HG03432 (cell line): Measurements from ENCODE around the gene ROR1.
"Not testable (repeated sequence)": the region's sequence is repeated elsewhere in the genome, so short reads cannot be mapped to it uniquely, and the experiment has no call there.

Experiments used
- ATAC-seq: cut with Tn5 transposase; IDR thresholded peaks from one replicate; pipeline ENCODE4 v1.9.1; 2021; ENCODE audit warnings: mild to moderate bottlenecking, moderate library complexity; ENCODE audit not compliant: unreplicated experiment

Gene ROR1

DNA sequence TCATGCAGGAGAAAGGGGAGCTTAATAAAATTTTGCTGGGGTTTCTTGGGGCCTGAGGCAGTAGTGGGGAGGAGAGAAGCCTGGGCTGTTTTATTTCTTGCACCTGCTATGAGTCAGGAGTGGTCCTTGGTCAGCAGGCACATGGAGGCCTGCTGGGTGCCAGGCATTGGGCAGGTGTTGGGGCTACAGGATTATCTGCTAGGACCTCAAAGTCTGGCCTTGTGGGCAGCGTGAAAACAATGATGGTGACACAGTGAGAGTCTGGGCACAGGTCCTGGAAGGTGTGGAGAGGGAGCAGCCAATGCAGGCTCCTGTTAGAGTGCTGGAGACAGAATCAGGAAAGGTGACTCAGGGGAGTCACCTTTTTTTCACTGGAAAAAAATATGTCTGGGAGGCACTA lies 17.2 kb downstream of the ROR1 start:
- no peak for ATAC-seq

DNA sequence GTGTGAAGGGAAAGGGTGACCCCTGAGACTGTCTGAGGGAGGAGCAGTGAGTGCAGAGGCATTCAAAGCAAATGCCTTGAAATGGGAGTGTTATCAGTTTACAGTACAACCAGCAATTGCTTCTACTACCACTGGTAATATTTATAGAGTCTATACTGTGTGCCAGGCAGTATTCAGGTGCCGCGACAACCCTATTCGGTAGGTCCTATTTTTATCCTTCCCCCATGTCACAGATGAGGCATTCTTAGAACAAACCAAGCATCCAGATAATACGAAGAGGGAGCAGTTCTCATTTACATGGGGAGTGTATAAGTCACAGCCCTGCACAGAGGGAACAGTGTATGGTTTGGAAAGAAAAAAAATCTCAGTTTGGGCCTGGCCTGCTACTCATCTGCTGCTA lies 18.3 kb downstream of the ROR1 start:
- ATAC-seq, result no peak

DNA sequence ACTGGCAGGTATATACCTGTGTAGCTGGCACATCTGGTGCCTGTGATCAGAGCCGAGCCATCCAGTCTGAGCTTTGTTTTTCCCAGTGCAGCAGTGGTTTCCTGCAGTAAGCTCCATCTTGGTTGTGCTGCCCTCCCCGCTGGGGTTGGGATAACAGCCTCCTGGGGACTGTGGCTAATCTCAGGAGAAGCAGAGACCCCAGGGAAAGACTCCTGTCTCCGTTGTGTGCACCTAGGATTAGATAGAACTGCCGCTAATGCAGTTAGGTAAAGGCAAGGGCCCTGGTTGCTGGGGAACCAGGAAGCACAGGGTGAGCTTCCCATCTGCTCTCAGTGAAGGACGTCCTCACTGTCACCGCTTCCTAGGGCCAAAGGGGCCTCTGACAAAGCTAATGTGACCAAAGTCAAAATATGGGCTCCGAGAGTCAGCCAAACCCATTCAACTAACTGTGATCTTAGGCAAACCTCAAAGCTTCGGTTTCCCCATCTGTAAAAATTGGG lies 20.0 kb downstream of the ROR1 start:
- no peak for ATAC-seq

DNA sequence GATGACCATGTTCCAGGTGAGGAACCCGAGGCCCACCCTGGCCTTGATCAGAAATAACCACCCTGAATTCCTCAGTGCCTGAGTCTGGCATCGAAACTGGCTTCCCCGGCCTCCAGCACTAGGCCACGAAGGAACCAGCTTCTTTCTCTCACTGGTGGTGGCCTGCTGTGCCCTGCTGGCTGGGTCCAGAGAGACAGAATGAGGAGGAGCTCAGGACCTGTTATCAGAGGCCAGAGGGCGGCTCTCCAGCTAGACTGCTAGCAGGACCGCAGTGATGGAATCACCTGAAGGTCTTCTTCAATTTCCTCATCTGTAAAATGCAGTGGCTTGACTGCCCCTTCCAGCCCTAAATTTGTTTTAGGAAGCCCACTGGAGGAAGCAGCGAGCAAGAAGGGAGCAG lies 20.5 kb downstream of the ROR1 start:
- ATAC-seq, result no peak

DNA sequence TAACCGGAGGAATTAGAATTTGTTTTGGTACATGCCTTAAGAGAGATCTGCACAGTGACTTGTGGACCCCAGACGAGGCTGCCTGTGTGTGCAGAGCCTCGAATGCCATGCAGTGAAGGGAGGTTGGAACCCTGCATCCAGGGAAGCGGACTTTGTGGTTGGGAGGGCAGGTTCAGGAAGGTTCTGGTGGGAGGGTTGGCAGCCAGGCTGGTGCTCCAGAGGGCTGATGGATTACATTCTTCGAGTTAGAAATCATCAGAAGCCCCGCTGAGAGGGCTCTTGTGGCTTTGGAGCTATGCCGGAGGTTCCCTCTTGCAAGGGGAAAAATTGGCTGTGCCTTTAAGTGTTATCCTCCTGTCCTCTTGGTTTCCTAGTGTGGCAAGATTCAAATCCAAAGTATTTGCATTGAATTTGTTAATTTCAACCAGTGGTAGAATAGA lies 21.1 kb downstream of the ROR1 start:
- ATAC-seq, result no peak

DNA sequence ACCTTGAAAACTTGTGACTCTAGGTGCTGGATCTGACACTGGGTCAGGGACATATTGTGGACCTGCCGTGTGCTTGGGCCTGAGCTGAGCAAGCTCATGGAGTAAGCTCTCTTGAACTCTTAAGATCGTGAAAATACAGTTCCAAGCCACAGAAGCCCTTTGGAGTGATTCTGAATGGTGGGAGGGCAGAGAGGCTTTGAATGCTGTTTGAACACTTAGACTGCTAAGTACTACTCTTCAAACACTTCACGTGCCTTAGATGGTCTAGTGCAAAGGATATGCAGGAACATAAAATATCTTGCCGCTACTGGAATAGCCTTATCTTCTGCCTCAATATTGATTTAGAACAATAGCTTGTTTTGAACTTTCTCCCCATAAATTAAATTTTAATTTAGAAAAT lies 21.6 kb downstream of the ROR1 start:
- ATAC-seq, result no peak

DNA sequence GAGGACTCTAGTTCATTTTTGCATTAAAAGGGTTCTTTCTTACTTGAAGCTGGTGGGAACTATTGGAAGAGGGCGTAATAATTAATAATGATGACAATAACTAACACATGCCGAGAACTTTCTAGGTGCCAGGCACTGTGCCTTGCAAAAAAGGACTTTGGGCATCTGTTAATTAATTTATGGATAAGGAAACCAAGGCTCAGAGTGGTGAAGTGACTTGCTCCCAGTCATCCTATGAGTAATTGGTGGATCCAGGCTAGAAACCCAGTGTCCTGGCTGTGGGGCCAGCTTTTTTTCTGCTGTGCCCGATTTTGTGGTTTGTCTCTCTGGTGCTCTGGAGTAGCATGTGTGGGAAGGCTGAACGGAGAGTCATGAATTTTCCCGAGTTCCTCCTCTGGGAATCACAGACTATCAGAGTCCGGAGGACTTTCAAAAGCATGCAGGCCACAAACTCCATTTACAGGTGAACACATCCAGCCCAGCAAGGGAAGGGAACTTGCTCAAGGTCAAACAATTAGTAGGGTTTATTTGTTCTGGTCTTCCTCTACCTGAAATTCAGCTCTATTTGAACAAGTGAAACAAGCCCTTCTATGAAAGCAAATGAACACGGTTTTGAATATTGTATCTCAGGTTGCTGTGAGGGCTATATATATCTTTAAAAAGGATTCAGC lies 23.4 kb downstream of the ROR1 start:
- no peak for ATAC-seq

DNA sequence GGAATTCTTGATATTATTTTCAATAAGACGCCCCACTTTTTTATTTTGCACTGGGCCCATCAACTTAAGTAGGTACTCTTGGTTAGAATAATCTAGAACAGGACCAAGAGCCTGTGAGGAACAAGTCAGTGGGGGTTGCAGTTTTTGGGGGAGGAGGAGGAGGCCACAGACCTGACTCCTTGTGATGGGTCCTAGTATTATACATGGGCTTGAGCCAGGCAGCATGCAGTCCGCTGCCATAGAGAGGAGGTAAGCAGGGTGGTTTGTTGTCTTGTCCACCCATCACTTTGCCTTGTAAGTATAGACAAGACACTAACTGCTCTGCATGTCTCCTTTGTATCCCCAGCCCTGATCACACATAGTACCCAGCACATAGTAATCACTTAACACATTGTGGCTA lies 24.5 kb downstream of the ROR1 start:
- ATAC-seq, result no peak

DNA sequence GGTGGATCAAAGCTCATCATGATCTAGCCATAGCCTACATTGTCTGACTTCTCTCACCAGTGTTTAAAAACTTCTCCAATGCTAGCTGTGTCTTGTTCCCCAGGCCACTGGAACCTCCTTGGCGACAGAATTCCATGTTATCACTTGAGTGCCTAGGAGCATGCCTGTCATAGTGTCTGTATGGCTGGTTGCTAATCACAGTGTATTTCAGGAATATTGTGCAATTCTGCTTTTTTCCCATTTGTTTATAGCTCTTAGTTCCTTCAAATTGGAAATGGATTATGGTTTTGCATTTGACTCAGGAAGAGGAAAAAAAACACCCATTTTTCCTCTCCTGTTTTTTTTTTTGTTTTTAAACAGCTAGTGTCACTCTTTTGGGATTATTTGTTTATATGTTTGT lies 25.5 kb downstream of the ROR1 start:
- no peak for ATAC-seq

DNA sequence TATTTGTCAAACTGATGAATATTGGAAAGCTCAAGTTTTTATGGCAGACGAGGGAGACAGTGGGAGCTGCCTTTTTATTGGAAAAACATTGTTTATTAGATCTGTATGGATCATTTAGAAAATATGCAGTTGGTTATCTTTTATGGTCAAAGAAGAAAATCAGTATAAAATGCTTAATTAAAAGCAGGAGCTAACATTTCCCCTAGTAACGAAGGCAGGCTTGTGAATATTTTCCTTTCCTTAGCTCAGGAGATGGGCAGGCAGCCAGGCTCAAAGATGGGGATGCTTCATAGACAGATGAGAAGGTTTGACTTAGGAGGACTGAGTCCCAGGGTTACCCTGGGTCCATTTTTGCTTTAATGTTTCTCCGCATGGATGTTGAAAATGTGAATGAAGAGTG lies 26.0 kb downstream of the ROR1 start:
- no peak for ATAC-seq

DNA sequence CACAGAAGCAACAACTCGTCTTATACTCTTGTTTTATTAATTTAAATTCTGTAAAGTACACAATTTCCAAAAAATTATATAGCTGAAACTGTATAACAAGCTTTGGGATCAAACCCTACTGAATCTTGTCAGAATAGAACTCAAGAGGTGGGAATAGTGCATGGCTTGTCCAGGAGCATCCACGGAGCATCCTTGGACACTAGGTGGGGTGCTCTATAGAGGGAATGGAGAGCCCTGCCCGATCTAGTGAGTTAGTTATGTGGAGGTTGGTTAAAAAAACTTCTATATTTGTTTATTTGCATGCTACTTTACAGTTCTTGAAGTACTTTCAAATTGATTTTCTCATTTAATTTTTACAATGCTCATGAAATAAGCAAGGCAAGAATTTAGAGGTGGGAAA lies 28.3 kb downstream of the ROR1 start:
- ATAC-seq, result no peak

DNA sequence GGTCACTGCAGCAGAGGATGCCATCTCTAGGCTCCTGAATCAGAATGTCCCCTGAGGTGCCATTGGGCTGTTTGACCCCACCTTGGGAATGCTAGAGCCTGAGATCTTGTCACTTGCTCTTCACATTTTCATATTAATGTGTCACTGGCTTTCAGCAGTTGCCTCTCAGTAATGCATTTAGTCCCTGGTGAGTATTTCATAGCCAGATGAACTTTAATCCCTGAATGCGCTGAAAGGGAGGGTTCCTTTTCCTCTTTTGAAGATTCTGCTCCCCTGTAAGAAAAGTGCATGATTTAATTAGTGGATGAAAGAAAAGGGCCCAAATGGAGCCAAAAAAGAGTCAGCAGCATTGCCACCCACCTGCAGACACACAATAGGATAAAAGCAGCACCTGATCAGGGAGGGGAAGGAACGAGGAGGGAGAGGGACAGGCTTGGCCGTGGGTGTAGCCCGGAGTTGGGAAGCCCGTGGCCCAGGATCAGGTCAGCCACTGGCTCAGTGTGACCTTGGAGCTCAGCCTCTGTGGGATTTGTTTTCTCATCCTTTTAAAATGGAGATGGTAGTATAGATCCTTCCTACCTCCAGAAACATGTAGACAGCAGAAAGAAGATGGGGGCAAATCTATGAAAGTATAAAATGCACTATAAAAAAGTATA lies 31.1 kb downstream of the ROR1 start:
- no peak for ATAC-seq

DNA sequence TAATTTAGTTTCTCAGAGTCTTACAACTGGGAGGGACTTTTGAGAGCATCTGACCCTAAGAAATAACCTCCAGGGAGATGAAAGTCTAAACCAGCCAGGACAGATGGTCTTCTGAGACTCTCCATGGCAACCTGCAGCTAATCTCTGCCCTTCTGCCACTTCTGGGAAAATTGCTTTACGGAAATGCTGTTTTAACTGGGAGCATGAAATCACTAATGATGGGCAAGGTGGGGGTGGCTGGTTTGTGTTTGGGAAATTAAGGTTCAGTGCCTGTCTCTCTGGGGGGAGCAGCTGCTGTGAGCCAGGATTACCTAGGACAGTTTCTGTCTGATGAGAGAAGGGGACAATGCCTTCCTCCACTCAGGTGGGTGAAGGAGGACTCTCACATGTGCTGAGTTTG lies 33.2 kb downstream of the ROR1 start:
- no peak for ATAC-seq

DNA sequence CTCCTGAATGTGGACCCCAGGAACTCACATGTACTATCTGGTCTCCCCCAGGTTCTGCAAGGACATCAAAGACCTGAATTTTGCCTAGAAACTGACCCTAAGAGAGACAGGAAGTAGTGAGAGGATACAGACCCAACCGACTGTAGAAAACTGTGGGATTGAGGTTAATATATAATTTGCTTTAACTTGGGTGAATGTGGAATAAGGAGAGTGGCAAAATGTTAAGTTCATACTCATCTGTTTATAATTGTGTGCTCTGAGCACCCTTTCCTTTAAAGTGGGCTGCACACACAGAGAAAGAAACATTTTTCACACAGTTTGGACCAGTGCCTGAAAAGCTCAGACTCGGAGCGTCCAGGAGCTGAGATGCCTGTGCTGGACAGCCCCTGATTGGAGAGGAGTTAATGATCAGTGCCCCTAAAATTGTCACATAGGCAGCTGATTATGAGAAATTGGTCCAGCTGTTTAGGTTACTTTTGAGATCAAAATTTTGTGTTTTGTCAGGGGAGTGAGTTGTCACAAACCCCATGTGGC lies 37.2 kb downstream of the ROR1 start:
- ATAC-seq, result no peak

DNA sequence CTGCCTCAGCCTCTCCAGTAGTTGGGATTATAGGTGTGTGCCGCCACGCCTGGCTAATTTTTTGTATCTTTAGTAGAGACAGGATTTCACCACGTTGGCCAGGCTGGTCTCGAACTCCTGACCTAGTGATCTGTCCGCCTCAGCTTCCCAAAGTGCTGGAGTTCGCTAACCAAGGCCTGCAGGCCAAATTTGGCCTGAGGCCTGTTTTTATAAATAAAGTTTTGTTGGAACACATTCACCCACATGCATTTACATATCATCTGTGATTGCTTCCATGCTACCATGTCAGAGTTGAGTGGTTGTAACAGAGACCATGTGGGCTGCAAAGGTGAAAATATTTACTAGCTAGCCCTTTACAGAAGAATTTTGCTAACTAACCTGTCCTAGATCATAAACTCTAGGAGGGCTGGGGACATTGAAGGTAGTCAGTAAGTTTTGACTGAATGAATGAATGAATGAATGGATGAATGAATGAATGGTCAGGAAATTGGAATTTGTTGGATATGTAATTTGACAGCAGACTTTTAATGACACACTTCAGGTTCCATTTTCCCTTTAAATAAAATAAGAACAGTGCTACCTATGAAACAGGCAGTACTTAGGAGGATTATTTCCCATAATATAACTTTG lies 38.4 kb downstream of the ROR1 start:
- no peak for ATAC-seq

DNA sequence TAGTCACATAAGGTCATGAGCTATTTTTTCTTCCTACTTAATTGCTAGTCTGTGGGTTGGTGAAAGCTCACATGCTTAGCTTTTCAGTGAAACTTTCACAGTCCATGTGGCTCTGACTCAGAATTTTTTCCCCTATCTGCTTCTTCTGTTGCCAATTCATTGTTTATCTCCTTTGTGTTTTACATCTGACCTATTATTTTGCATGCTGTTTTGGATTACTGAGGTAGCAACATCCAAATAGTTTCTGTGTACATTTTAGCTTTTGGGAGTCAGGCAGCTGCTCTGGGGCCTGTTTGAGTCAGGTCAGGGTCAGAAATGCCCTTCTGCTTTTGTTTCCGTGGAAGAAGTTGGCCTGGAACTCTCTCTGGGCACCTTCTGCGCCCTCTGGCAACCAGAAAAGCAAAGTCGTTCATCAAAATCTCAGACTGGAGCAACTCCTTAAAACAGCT lies 40.0 kb downstream of the ROR1 start:
- ATAC-seq, result peak; percentile 72

DNA sequence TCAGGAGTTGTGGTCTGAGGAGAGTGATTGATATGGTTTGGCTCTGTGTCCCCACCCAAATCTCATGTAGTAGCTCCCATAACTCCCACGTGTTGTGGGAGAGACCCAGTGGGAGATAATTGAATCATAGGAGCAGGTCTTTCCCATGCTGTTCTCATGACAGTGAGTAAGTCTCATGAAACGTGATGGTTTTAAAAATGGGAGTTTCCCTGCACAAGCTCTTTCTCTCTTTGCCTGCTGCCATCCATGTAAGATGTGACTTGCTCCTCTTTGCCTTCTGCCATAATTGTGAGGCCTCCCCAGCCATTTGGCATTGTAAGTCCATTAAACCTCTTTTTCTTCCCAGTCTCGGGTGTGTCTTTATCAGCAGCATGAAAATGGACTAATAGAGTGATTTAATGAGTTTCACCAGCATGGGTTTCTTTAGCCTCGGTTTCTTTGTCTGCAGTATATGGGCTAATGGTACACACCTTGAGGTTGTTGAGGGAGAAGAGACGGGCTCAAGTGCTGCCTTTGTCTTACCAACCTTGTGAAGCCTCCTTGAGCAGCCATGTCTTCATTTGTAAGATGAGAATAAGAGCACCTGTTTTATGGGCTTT lies 42.5 kb downstream of the ROR1 start:
- not testable (repeated sequence) for ATAC-seq

DNA sequence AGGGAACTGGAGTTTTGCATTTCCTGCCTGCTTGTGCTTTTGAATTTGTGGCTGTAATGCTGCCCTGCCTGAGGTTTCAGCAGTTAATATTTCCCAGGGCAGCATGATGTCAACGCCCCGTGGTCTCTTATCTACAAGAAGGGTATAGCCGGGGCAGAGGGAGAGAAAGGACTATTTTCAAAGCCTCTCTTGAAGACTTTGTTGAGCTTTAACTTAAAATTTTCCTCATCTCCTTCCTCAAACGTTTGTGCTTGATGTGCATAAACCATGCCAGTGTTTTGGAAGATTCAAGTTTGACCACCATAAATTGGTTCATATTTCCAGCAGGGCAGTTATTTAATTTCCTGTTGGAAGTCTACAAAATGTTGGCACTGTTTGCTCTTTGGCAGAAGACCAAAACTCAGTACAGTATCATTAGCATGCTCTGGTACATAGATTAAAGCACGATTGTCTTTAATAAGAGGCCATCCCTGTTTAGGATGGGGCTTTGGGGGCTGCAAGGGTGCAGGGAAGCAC lies 43.4 kb downstream of the ROR1 start:
- ATAC-seq, result no peak

DNA sequence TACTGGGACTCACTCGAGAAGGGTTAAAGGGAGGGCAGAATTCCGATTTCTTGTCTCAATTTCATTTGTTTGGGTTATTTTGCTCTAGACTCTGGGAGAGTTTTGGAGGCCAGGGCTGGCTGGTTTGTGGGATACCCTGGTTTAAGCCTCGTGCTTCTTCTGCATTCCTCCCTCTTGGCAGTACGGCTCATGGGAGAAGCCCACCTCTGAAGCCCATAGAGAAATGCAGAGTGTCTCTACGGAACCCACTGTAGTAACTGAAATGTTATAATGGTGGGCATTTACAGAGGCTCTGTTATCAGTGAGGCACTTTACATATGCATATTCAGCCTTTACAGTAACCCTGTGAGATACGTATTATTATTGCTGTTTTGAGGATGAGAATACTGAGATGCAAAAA lies 43.9 kb downstream of the ROR1 start:
- ATAC-seq, result no peak

DNA sequence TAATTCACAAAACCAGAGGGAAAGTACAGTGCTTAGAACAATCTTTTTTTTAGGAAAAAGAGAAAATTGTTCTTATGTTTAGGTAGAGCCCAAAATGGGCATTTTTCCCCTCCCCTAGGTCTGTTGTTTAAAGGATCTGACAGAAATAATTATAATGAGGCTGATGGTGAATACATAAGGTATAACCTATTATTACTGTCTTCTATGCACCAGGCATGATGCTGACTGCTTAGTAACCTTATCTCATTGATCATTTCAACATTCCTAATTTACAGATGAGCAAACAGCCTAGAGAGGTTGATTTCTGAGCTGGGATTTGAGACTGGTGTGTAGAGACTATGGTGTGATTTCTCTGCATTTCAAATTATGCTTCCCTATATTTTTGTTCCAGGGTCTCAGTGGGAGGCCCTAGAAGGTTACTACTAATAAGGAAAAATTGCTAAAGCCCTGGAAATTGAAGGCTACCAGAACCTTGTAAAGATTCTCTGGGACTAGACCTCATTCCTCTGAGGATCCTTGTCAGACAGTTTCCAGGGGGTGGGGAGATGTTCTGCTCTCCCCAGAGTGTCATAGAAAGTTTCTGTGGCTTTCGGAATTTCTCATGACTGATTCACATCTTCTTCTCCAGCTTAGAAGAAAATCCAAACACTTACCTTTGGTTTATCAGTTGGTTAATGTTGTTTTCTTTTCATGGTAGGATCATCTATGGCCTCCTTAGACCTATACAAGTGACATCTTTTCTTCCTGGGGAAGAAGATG lies 44.9 kb downstream of the ROR1 start:
- ATAC-seq, result no peak

DNA sequence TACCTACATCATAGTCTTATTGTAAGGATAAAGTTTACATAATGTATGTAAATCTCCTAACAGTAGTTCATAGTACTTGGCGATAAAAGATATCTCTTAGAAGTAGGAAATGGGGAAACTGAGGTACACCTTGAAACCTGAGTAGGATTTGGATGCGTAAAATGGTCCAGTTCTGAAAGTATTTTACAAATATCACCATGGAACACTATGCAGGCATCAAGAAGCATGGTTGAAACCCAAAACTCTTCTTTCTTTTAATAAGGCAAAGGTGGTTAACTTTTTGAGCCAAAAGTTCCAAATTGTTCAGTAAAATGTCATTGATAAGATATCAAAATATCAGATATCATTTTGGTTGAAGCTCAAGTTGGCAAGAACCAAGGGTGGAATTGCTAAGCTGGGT lies 46.0 kb downstream of the ROR1 start:
- no peak for ATAC-seq
